MM.1S (cell line): ENCODE measurements around the gene ZNF507.

Experiments used
- DNase-seq: peaks from one replicate; pipeline ENCODE4 v3.0.0-alpha.2; 2015
- H2AFZ ChIP-seq: fragments of 300-600 bp; sonication (generic); 2 replicates; pipeline ENCODE4 v1.6.0; 2016; ENCODE audit warnings: antibody characterized with exemption, low read length
- H3F3A ChIP-seq: fragments of 300-600 bp; sonication (generic); 2 replicates; pipeline ENCODE4 v1.6.1; 2016; ENCODE audit warnings: mild to moderate bottlenecking, antibody characterized with exemption, low read length, moderate library complexity, mixed read lengths; ENCODE audit not compliant: insufficient read depth
- H3K27ac ChIP-seq: fragments of 300-600 bp; sonication (generic); 2 replicates; pipeline ENCODE4 v1.5.1; 2016; ENCODE audit warnings: mild to moderate bottlenecking, low read length
- H3K27me3 ChIP-seq: fragments of 300-600 bp; sonication (generic); replicated peaks from 2 replicates; pipeline ENCODE4 v1.6.0; 2016; ENCODE audit warnings: low read length; ENCODE audit not compliant: insufficient read depth
- H3K36me3 ChIP-seq: fragments of 300-600 bp; sonication (generic); replicated peaks from 2 replicates; pipeline ENCODE4 v1.6.1; 2016; ENCODE audit warnings: mild to moderate bottlenecking, low read length, mixed read lengths; ENCODE audit not compliant: insufficient read depth
- H3K4me1 ChIP-seq: fragments of 300-600 bp; sonication (generic); 2 replicates; pipeline ENCODE4 v1.6.1; 2016; ENCODE audit warnings: low read length, mixed read lengths
- H3K4me2 ChIP-seq: fragments of 300-600 bp; sonication (generic); 2 replicates; pipeline ENCODE4 v1.6.0; 2016; ENCODE audit warnings: low read depth, low read length
- H3K4me3 ChIP-seq: fragments of 300-600 bp; sonication (generic); 2 replicates; pipeline ENCODE4 v1.5.1; 2016; ENCODE audit warnings: low read length, mixed read lengths
- H3K79me2 ChIP-seq: fragments of 300-600 bp; sonication (generic); 2 replicates; pipeline ENCODE4 v1.6.1; 2016; ENCODE audit warnings: mixed run types, low read length, mixed read lengths
- H3K9ac ChIP-seq: fragments of 300-600 bp; sonication (generic); 2 replicates; pipeline ENCODE4 v1.6.1; 2016; ENCODE audit warnings: low read length, mixed read lengths
- H3K9me2 ChIP-seq: fragments of 300-600 bp; sonication (generic); replicated peaks from 2 replicates; pipeline ENCODE4 v1.6.1; 2016; ENCODE audit warnings: mild to moderate bottlenecking, low read length, mixed read lengths; ENCODE audit not compliant: insufficient read depth
- H3K9me3 ChIP-seq: fragments of 300-600 bp; sonication (generic); replicated peaks from 2 replicates; pipeline ENCODE4 v1.6.1; 2016; ENCODE audit warnings: mild to moderate bottlenecking, low read length, mixed read lengths; ENCODE audit not compliant: insufficient read depth
- H4K20me1 ChIP-seq: fragments of 300-600 bp; sonication (generic); 2 replicates; pipeline ENCODE4 v1.6.1; 2016; ENCODE audit warnings: mild to moderate bottlenecking, low read length, moderate library complexity, mixed read lengths; ENCODE audit not compliant: insufficient read depth
- EZH2 ChIP-seq: fragments of 300-600 bp; sonication (generic); optimal IDR thresholded peaks from 2 replicates; pipeline ENCODE3; 2017; ENCODE audit warnings: low read depth, mild to moderate bottlenecking, antibody characterized with exemption, low read length, mixed read lengths
- EZH2phosphoT487 ChIP-seq: fragments of 300-600 bp; sonication (generic); IDR thresholded peaks from 2 replicates; pipeline ENCODE4 v1.6.1; 2018; ENCODE audit warnings: antibody characterized with exemption, low read length
- TF ChIP-seq, protein P1 (sequence below): fragments of 300-600 bp; sonication (generic); IDR thresholded peaks from 2 replicates; pipeline ENCODE4 v1.5.1; 2016; ENCODE audit warnings: antibody characterized with exemption, low read length, mixed read lengths

The ZNF507 gene

GRCh38 chr19:32388393-32388855 is 43.0 kb downstream of the ZNF507 start:
- H3K9me2 ChIP-seq: no peaks in the 10 kb centered on the region
- no peaks in the 10 kb centered on the region for H3K4me1 ChIP-seq
- TF ChIP-seq, protein P1, sequence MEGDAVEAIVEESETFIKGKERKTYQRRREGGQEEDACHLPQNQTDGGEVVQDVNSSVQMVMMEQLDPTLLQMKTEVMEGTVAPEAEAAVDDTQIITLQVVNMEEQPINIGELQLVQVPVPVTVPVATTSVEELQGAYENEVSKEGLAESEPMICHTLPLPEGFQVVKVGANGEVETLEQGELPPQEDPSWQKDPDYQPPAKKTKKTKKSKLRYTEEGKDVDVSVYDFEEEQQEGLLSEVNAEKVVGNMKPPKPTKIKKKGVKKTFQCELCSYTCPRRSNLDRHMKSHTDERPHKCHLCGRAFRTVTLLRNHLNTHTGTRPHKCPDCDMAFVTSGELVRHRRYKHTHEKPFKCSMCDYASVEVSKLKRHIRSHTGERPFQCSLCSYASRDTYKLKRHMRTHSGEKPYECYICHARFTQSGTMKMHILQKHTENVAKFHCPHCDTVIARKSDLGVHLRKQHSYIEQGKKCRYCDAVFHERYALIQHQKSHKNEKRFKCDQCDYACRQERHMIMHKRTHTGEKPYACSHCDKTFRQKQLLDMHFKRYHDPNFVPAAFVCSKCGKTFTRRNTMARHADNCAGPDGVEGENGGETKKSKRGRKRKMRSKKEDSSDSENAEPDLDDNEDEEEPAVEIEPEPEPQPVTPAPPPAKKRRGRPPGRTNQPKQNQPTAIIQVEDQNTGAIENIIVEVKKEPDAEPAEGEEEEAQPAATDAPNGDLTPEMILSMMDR: no peak
- TF ChIP-seq EZH2phosphoT487: no peak
- no peak for TF ChIP-seq EZH2
- H3K79me2 ChIP-seq: no peaks in the 10 kb centered on the region
- no peak overlapping the region for H3K27ac ChIP-seq
- H4K20me1 ChIP-seq: no peaks in the 10 kb centered on the region
- H3F3A ChIP-seq: no peaks in the 10 kb centered on the region
- no peak overlapping the region for H3K4me3 ChIP-seq
- no peak overlapping the region for H2AFZ ChIP-seq
- no peaks in the 10 kb centered on the region; the same call in 1 of the 2 replicates for H3K36me3 ChIP-seq
- H3K4me2 ChIP-seq: no peak overlapping the region
- no peak for DNase-seq
- H3K9me3 ChIP-seq: no peaks in the 10 kb centered on the region
- no peak overlapping the region for H3K9ac ChIP-seq
- no peaks in the 10 kb centered on the region for H3K27me3 ChIP-seq

- TF ChIP-seq EZH2phosphoT487: no peak
- TF ChIP-seq, protein P1: no peak
- TF ChIP-seq EZH2: no peak
- Histone ChIP-seq H3K4me1 (no peaks in the 10 kb centered on the region), H2AFZ (no peak overlapping the region), H3K4me3 (no peak overlapping the region), H3K36me3 (no peaks in the 10 kb centered on the region), H3K27me3 (no peaks in the 10 kb centered on the region), H3K9me2 (no peaks in the 10 kb centered on the region), H3F3A (no peaks in the 10 kb centered on the region), H4K20me1 (no peaks in the 10 kb centered on the region), H3K79me2 (no peaks in the 10 kb centered on the region), H3K27ac (no peak overlapping the region), H3K9me3 (no peaks in the 10 kb centered on the region), H3K9ac (no peak overlapping the region), H3K4me2 (no peak overlapping the region)
- no peak for DNase-seq
Measured at GRCh38 chr19:32392901-32393300, 47.5 kb downstream of the ZNF507 start.

DNA sequence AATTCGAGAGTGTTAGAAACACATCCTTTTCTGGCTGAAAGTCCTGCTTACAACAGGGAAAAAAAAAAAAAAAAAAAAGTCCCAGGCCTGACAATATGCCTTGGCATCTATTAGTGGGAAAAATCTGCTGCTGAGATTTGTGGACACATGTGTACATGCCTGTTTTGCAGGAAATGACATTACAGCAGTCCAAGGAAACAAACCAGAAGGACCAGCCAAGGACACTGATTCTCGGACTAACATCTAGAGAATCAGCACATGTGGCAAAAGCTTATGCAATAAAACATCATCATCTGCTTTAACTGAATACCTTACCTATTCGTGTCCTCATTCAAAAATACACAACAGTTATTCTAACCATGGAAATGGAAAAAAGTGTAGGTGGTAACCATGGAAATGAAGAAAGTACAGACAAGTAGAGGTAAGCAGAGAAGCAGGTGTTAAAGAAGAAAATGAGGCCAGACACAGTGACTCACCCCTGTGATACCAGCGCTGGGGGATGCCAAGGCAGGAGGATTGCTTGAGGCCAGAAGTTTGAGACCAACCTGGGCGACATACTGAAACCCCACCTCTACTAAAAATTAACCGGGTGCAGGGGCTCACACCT is 50.7 kb downstream of the ZNF507 start:
- H3K27me3 ChIP-seq: no peaks in the 10 kb centered on the region
- H4K20me1 ChIP-seq: no peaks in the 10 kb centered on the region
- H3K4me1 ChIP-seq: no peaks in the 10 kb centered on the region
- no peaks in the 10 kb centered on the region for H3K9me3 ChIP-seq
- TF ChIP-seq EZH2phosphoT487 (no peak), EZH2 (no peak)
- TF ChIP-seq, protein P1: no peak
- H3K9me2 ChIP-seq: no peaks in the 10 kb centered on the region
- H3K36me3 ChIP-seq: no peaks in the 10 kb centered on the region
- H3K9ac ChIP-seq: no peak overlapping the region
- H3K4me3 ChIP-seq: no peak overlapping the region
- no peaks in the 10 kb centered on the region for H3F3A ChIP-seq
- no peak overlapping the region for H3K4me2 ChIP-seq
- no peak overlapping the region for H3K27ac ChIP-seq
- no peak overlapping the region for H2AFZ ChIP-seq
- DNase-seq: no peak
- no peaks in the 10 kb centered on the region for H3K79me2 ChIP-seq
